DND-41 (cell line): ENCODE measurements around the gene MTF2.

Source experiments
- EZH2 ChIP-seq: IDR thresholded peaks from 3 replicates; pipeline ENCODE4 v1.6.1; 2012; ENCODE audit warnings: borderline replicate concordance, low read depth, mild to moderate bottlenecking, moderate library complexity, low read length, inconsistent platforms; ENCODE audit not compliant: severe bottlenecking
- TF ChIP-seq, protein P1 (sequence below): IDR thresholded peaks from 2 replicates; pipeline ENCODE4 v1.5.1; 2012; ENCODE audit warnings: borderline replicate concordance, low read length, moderate library complexity, mild to moderate bottlenecking; ENCODE audit not compliant: poor library complexity, severe bottlenecking; ENCODE audit errors: extremely low read depth

DNA sequence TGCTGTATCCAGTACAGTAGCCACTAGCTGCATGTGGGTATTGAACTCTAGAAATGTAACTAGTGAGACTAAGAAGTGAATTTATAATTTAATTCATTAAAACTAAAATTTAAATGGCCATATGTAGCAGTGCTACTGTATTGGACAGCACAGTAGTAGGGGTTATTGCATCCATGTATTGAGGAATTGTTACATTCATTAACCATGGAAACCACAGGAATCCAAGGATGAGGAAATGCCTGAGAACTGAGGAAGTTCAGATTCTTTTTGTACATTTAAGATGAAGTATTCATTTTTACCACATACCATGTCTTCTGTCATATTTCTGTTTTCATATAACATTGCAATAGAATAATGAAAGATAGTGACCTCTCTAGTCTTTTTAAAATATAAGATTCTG is 2.6 kb downstream of the MTF2 start:
- TF ChIP-seq, protein P1, sequence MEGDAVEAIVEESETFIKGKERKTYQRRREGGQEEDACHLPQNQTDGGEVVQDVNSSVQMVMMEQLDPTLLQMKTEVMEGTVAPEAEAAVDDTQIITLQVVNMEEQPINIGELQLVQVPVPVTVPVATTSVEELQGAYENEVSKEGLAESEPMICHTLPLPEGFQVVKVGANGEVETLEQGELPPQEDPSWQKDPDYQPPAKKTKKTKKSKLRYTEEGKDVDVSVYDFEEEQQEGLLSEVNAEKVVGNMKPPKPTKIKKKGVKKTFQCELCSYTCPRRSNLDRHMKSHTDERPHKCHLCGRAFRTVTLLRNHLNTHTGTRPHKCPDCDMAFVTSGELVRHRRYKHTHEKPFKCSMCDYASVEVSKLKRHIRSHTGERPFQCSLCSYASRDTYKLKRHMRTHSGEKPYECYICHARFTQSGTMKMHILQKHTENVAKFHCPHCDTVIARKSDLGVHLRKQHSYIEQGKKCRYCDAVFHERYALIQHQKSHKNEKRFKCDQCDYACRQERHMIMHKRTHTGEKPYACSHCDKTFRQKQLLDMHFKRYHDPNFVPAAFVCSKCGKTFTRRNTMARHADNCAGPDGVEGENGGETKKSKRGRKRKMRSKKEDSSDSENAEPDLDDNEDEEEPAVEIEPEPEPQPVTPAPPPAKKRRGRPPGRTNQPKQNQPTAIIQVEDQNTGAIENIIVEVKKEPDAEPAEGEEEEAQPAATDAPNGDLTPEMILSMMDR, result no peak
- no peak for TF ChIP-seq EZH2
